Central memory CD4-positive, alpha-beta T cell (primary cell): ENCODE data around the gene FIZ1.

Experiments
- DNase-seq: peaks from one replicate; pipeline ENCODE4 v3.0.0; 2022

The FIZ1 gene

DNA sequence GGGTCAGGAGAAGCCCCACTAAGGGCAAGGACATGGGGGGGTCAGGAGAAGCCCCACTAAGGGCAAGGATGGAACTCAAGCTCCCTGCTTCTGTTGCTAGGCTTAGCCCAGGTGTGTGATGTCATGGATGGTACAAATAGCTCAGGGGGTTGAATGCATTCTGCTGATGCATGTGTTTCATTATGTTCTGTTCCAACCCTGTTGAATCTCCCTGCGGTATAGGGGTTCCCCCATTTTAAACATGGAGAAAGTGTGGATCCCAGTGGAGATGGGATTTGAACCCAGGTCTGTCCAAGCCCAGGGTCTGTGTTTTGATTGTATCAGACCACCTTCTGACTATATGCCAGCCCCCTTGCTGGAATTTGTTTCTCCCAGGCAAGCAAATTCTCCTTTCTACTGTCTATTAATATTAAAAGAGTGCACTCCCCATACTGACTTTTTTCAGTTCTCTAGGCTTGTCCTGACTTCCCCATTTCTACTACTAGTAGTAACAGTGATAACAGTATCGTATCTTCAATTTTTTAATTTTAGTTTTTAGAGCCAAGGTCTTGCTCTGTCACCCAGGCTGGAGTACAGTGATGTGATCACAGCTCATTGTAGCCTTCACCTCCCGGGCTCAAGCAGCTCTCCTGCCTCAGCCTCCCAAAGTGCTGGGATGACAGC, 12.8 kb upstream of the FIZ1 start:
- DNase-seq = no peak

DNA sequence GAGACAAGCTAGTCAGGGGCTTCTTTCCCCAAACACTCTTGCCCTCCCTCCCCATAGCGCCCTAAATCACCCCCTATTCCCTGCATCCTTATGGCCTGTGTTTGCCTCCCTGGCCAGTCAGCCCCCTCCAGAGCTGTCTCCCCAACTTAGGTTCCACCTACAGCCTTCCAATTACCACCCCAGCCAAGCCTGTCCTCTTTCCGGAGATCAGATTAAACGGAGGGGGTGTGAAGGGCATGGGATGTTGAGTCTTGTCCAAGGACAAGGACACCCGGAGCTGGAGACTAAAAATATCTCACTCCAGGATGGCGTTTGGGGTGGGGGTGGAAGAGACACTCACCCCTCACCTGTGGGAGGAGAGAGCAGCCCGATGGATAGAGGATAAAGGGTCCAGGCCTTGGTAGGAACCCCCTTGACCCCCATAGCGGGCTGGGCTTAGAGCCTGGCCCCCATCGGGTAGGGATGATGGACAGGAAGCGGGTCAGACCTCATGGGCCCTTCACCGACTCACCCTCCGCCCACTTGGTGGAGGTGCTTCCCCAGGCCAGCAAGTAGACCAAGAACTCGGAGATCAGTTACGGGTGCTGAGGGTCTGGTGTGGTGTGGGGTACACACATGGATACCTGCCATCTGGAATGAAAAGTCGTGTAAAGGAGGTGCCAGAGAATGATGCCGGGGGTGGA, 12.1 kb upstream of the FIZ1 start:
- no peak for DNase-seq

DNA sequence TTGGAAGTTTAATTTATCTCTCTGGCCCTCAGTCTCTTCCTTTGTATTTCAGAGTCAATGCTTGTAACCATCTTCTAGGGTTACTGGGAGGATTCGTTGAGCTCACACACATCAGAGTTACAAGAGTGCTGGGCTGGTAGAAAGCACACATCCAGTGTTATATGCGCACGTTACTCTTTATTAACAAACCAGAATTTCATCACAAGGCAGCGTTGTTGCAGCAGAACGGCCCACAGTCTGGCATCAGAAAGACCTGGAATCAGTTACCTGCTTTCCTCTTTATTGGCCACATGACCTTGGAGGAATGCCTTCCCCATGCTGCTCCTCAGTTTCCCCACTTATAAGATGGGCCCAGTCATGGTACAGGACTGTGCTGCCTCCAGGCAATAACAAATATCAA, 10.0 kb upstream of the FIZ1 start:
- DNase-seq = no peak

GRCh38 chr19:55606817-55607216, 7.5 kb upstream of the FIZ1 start:
- DNase-seq = no peak

- no peak for DNase-seq
Observed at GRCh38 chr19:55606471-55606787, 7.1 kb upstream of the FIZ1 start.

DNA sequence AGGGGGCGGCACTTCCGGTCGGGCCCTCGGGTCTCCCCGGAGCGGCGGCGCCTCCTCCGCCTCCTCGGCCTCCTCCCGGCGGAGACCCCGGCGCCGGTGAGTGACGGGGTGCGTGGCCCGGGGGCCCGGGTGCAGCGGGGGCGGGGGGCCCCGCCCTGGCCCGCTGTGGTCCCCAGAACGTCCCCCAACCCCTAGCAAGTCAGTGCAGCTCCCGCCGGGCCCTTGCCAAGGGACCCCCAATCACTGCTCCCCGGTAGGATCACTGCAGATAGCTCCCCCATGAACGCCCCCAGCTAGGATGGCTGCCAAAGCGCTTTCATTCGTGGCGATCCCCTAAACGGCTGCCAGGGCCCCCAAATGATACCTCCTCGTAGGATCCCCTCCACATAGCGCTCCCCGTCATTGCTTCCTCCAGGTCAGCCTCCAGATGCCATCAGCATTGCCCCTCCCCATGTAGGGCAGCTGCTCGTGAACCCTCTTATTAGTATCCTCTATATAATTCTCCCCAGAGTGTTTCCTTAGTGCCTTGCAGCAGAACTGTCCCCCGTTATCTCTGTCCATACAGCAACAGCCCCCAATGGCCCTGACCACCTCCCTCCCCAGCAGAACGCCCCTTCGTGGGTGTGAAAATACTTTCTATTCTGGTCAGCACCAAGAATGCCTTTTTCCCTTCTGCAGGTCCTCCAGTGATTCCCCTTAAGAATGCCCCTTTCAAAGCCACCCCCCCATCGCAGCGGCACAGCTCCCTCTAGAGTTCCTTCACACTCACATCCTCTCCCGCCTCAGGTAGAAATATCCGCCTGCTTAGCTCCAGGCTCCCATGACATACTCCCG, 6.5 kb upstream of the FIZ1 start, which contains the start of gene ZNF865:
ZNF865 (plus strand) TSS at position 11 of the 834 bp plus-strand sequence. CDS start 7,972 bp downstream, outside the sequence.
- DNase-seq = peak; percentile 63

GRCh38 chr19:55605207-55605636, 5.9 kb upstream of the FIZ1 start:
- peak; percentile 97 for DNase-seq

GRCh38 chr19:55603581-55604292, 4.4 kb upstream of the FIZ1 start:
- DNase-seq = no peak

- no peak for DNase-seq
Observed at GRCh38 chr19:55603115-55603514, 3.8 kb upstream of the FIZ1 start.

GRCh38 chr19:55602104-55603001, 3.0 kb upstream of the FIZ1 start:
- DNase-seq = no peak

DNA sequence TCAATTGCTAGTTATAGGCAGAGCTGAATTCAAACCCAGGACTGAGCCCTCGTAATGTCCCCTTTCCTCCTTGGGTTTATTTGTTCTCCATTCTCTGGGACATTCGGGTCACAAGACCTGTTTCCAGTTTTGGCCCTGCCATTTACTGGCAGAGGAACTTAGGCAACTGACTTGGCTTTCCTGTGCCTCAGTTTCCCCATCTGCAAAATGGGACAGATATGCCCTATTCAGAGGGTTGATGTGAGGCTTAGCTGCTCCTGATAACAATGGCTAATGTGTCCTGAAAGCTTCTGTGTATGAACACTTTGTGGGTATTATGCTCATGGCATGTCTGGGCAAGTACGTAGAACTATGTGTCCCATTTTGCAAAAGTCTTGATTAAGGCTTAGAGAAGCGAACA, 1.8 kb upstream of the FIZ1 start:
- no peak for DNase-seq

- no peak for DNase-seq
Observed at GRCh38 chr19:55600662-55601028, 1.3 kb upstream of the FIZ1 start.

- DNase-seq = peak; percentile 90
Observed at GRCh38 chr19:55599842-55600661, 735 bp upstream of the FIZ1 start, which contains the start of gene ZNF524. Gene ZNF524, plus strand, starts transcription at chr19:55600288. Its CDS starts 1,825 bp downstream, at chr19:55602113.

- peak; percentile 95 for DNase-seq
Observed at GRCh38 chr19:55598719-55599467, 424 bp downstream of the FIZ1 start.

DNA sequence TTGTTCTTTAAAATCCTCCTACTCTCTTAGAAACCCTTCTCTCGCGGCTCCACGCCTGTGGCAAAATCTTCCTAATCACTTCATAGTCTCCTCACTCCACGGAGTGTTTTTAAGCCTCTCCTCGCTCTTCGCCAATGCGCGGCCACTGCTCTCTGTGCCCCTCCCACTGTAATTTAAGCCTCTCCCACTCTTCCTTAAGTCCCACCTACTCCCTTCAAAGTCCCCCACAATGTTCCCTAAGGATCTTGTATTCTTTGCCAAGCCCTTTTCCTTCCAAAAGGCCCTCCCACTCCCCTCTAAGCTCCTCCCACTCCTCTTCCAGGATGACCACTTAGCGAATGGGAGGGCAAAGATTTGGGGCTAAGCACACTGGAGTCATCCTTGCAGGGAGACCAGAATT, 1.3 kb downstream of the FIZ1 start:
- DNase-seq = no peak

- DNase-seq = no peak
Observed at GRCh38 chr19:55597501-55597921, 1.8 kb downstream of the FIZ1 start.

GRCh38 chr19:55596304-55596703, 3.0 kb downstream of the FIZ1 start:
- no peak for DNase-seq

DNA sequence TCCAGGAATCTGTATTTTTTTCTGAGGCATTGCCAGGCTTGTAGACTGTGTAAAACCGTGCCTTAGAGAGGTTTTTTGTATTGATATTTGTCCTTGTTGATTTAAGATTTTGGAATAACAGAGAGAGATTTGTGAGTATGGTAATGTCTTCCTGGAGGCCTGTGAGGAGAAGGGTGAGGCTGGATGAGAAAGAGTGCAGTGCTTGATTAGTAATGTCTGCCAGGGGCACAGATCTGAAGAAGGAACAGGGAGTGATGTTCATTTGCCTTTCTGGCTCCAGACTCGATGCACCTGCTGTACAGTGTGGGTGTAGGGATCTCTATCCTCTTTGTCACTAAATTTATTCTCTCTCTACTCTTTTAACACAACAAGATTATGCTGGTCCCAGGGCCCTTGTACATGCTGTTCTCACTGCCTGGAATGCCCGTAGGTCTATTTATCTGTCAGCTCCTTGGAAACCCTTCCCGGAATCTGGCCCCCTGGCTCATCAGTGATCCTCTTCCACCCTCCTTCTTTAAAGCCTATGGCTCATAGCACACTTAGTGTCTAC, 4.2 kb downstream of the FIZ1 start:
- DNase-seq = no peak

- DNase-seq = no peak
Observed at GRCh38 chr19:55593096-55593772, 6.1 kb downstream of the FIZ1 start.
